ENCODE measurements around the gene KBTBD13. TPM values are rescaled to one million over a fixed set of nuclear protein-coding genes. Genes with fewer than 3 reads are reported as not detected.

Gene KBTBD13
- total RNA-seq, 1 donor from 2014 or later: not detected

DNA sequence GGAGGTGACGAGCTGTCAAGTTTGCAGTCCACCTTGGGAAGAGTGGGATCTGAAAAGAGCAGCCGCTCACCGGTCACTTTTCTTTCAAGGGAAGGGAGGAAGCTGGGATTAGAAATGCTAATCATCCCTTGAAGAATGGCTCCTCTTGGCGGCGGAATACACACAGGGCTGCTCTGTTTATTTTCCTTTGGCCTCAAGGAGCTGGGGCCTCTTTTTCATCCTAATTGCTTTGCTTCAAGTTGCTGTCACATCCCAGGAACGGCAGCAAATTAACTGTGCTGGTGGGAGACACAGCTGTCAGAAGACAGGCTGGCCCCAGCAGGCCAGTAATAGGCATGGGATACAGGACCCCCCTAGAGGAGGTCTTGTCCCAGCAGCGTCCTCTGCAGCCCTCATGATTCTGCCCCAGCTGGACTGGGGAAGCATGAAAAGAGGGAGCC, 6.7 kb downstream of the KBTBD13 start:
- POLR2A ChIA-PET: no interaction called here
- intact Hi-C loops (cut with micrococcal nuclease): no loop called here

DNA sequence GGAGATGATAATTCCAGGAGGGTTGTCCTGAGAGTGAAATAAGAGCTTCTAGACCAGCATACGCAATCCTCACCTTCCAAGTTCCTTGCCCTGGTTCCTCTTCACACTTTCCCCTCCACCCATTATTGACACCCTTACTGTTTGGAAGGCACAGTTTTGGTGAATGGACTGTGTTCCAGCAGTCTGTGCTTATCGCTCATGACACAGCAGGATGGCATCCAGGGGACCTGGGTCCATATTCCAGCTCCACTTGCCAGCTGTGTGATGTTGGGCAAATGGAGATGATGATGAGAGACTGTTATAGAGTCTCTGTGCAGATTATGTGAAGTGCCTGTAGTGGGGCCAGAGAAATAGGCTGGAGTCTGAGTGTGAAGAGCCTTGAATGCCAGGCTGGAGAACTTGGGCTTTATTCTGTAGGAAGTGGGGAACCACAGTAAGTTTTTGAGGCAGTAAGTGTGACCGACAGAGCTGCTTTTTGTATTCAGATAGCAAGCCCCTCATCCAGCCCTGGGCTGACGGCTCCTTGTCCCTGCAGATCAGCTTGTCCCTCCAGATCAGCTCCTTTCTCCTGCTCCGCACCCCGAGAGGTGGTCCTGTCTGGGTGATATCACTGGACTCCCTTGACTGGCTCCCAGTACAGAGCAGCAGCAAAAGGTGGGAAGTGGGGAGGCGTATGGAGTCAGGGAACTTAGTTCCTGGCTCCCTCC, 8.1 kb downstream of the KBTBD13 start:
- H3K27me3 Mint-ChIP-seq: peaks cover 40% of the 10 kb centered on the region
- CTCF ChIA-PET: no interaction called here

More for the DNA sequence above, 6.7 kb downstream of the KBTBD13 start:
- DNase-seq (no peak), ATAC-seq (ENCODE audit: low read depth) (no peak)
- TF ChIP-seq, protein P1, sequence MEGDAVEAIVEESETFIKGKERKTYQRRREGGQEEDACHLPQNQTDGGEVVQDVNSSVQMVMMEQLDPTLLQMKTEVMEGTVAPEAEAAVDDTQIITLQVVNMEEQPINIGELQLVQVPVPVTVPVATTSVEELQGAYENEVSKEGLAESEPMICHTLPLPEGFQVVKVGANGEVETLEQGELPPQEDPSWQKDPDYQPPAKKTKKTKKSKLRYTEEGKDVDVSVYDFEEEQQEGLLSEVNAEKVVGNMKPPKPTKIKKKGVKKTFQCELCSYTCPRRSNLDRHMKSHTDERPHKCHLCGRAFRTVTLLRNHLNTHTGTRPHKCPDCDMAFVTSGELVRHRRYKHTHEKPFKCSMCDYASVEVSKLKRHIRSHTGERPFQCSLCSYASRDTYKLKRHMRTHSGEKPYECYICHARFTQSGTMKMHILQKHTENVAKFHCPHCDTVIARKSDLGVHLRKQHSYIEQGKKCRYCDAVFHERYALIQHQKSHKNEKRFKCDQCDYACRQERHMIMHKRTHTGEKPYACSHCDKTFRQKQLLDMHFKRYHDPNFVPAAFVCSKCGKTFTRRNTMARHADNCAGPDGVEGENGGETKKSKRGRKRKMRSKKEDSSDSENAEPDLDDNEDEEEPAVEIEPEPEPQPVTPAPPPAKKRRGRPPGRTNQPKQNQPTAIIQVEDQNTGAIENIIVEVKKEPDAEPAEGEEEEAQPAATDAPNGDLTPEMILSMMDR (IDR thresholded peaks at IDR 0.05): no peak
- peaks cover under 1% of the 10 kb centered on the region for H3K4me1 Mint-ChIP-seq
- CTCF ChIA-PET: interaction anchor here (0.7 kb wide), 1 partner anchor 435 kb away, joined by 3 read pairs; no protein-coding TSS in a partner anchor
- H3K4me3 Mint-ChIP-seq: no peak overlapping the region
- no peaks in the 10 kb centered on the region for H3K36me3 Mint-ChIP-seq (ENCODE audit: low read depth)
- H3K27me3 Mint-ChIP-seq: peaks cover 49% of the 10 kb centered on the region
- H3K27ac Mint-ChIP-seq: no peak overlapping the region
- H3K9me3 Mint-ChIP-seq: no peaks in the 10 kb centered on the region

DNA sequence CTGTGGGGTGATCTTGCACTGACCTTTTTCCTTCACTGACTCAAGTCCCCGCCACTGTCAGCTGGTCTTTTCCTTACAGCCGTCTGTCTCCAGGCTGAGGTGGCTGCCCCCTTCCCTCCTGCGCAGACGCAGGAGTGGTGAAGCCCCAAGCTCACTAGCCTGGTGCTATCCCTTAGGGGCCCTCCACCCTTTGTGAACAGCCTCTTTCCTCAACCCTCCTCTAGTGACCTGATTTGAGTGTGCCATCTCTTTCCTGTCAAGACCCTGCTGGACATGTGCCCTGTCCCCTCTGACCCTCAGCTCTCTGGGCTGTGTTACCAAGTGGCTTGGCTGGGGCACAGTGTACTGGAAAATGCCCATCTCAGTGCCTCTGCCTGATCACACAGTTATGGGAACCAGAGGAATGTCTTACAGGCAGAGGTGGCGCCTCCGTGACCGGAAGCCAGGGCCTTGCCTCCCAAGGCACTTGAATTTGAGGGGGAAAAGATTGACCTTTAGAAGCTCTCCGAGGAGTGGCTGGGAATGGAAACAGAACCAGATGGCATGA, 8.7 kb downstream of the KBTBD13 start:
- TF ChIP-seq, protein P1 (IDR thresholded peaks at IDR 0.05): no peak
- ATAC-seq (ENCODE audit: low read depth) (no peak), DNase-seq (no peak)
- Mint-ChIP-seq H3K4me1 (no peaks in the 10 kb centered on the region), H3K27ac (no peak overlapping the region), H3K9me3 (no peaks in the 10 kb centered on the region), H3K4me3 (no peak overlapping the region), H3K27me3 (peaks cover 36% of the 10 kb centered on the region), H3K36me3 (ENCODE audit: low read depth) (no peaks in the 10 kb centered on the region)
- POLR2A ChIA-PET: no interaction called here
- CTCF ChIA-PET: no interaction called here
- intact Hi-C loops (cut with micrococcal nuclease): no loop called here

More for the DNA sequence above, 8.1 kb downstream of the KBTBD13 start:
- ATAC-seq (ENCODE audit: low read depth): no peak
- Mint-ChIP-seq H3K36me3 (ENCODE audit: low read depth) (no peaks in the 10 kb centered on the region), H3K4me1 (no peaks in the 10 kb centered on the region), H3K9me3 (no peaks in the 10 kb centered on the region), H3K4me3 (no peak overlapping the region), H3K27ac (no peak overlapping the region)
- TF ChIP-seq, protein P1 (IDR thresholded peaks at IDR 0.05): no peak
- POLR2A ChIA-PET: no interaction called here
- DNase-seq: no peak
- intact Hi-C loops (cut with micrococcal nuclease): no loop called here

DNA sequence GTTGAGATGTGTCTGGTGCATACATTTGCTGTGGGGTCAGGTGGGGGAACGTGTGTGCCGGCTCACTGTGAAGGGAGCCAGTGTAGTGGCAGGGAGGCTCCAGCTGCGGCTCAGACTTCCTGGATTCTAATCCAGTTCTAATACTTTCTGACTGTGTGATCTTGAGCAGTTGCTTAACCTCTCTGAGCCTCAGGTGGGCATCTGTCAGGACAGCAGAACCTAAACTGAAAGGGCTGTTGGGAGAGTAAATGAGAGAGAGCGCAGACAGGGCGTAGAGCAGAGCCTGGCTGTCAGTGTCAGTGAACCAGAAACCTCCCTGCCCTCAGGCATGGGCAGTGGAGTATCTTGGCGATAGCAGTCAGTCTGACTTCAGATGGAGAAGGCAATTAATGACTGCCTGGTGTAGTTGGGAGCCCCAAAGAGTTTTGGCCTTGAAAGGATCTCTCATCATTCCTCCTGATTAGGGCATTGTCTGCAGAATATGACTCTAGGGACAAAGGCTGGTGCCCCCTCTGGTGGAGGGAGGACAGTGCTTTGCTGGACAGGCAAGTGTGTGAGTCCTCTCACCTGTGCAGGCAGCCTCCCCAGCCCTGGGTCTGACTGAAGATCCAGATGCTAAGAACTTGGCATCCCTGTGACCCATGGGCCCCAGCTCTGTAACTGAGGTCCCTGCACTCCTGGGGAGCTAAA, 9.6 kb downstream of the KBTBD13 start:
- intact Hi-C loops (cut with micrococcal nuclease): no loop called here
- Mint-ChIP-seq H3K36me3 (ENCODE audit: low read depth) (no peaks in the 10 kb centered on the region), H3K27me3 (peaks cover 31% of the 10 kb centered on the region), H3K27ac (no peak overlapping the region), H3K4me3 (no peak overlapping the region), H3K4me1 (no peaks in the 10 kb centered on the region), H3K9me3 (no peaks in the 10 kb centered on the region)
- DNase-seq (no peak), ATAC-seq (ENCODE audit: low read depth) (no peak)
- ChIA-PET CTCF (interaction anchor here (1.0 to 1.3 kb wide), 2 partner anchors 8 to 33 kb away, joined by 3 to 4 read pairs; no protein-coding TSS in a partner anchor), POLR2A (no interaction called here)
- TF ChIP-seq, protein P1 (IDR thresholded peaks at IDR 0.05): no peak

DNA sequence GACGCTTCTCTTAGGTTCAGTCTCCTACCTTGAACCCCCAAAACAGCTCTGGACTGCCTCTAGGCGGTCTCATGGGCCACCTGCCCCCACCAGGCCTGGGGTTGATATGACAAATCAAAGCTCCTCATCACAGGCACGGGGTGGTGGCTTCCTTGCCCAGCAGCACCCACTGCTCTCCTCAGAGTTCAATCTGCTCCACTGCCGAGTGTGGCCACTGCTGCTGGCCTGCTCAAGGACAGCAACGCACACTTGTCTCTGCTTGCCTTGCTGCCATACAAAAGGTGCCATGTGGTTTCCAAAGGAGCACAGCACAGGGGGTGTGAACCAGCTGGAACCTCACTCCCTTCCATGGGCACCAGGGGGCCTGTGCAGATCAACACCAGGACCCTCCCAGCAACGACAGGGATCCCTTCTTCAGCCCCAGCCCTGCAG, 10.2 kb downstream of the KBTBD13 start:
- no peaks in the 10 kb centered on the region for H3K4me1 Mint-ChIP-seq
- DNase-seq: no peak
- ChIA-PET POLR2A (no interaction called here), CTCF (interaction anchor here (1.0 to 1.3 kb wide), 2 partner anchors 8 to 34 kb away, joined by 3 to 4 read pairs; no protein-coding TSS in a partner anchor)
- no peak overlapping the region for H3K27ac Mint-ChIP-seq
- TF ChIP-seq, protein P1 (IDR thresholded peaks at IDR 0.05): no peak
- no peak overlapping the region for H3K4me3 Mint-ChIP-seq
- peaks cover 25% of the 10 kb centered on the region for H3K27me3 Mint-ChIP-seq
- intact Hi-C loops (cut with micrococcal nuclease): no loop called here
- H3K9me3 Mint-ChIP-seq: no peaks in the 10 kb centered on the region
- ATAC-seq (ENCODE audit: low read depth): no peak
- no peaks in the 10 kb centered on the region for H3K36me3 Mint-ChIP-seq (ENCODE audit: low read depth)
